ENCODE results near the gene HOXC6. TPM values are rescaled to one million over a fixed set of nuclear protein-coding genes. Genes with fewer than 3 reads are reported as not detected.

Gene HOXC6
- polyA plus RNA-seq, 1 experiment: 0.02 TPM

- H3K27ac ChIP-seq (ENCODE audit: low read depth, low read length): no peak overlapping the region
- no peaks in the 10 kb centered on the region; the same call in 1 of the 2 replicates for H3K9me3 ChIP-seq (ENCODE audit: control insufficient read depth, insufficient read depth, low read length)
- ChIA-PET POLR2A (no interaction called here), CTCF (interaction anchor here (1.1 kb wide), 1 partner anchor 174 kb away, joined by 3 read pairs; no protein-coding TSS in a partner anchor)
- H3K4me3 ChIP-seq (ENCODE audit: low read depth, low read length): no peak overlapping the region
- DNase-seq (ENCODE audit: low read depth, low spot score): no peak
- TF ChIP-seq CTCF (IDR thresholded peaks at IDR 0.05; ENCODE audit: low read depth, low read length): no peak
- peaks cover 93% of the 10 kb centered on the region for H3K27me3 ChIP-seq (ENCODE audit: control insufficient read depth, insufficient read depth, low read length)
These were observed 1.4 kb upstream of the HOXC6 start for GRCh38 chr12:54026640-54027441.

GRCh38 chr12:54027442-54027786 lies 826 bp upstream of the HOXC6 start:
- peaks cover 93% of the 10 kb centered on the region for H3K27me3 ChIP-seq (ENCODE audit: control insufficient read depth, insufficient read depth, low read length)
- CTCF ChIA-PET: interaction anchor here (1.1 kb wide), 1 partner anchor 174 kb away, joined by 3 read pairs; no protein-coding TSS in a partner anchor
- POLR2A ChIA-PET: no interaction called here
- H3K4me3 ChIP-seq (ENCODE audit: low read depth, low read length): no peak overlapping the region
- H3K9me3 ChIP-seq (ENCODE audit: control insufficient read depth, insufficient read depth, low read length): peaks cover 3% of the 10 kb centered on the region
- TF ChIP-seq CTCF (IDR thresholded peaks at IDR 0.05; ENCODE audit: low read depth, low read length): no peak
- no peak overlapping the region for H3K27ac ChIP-seq (ENCODE audit: low read depth, low read length)
- no peak for DNase-seq (ENCODE audit: low read depth, low spot score)

- H3K27ac ChIP-seq (ENCODE audit: low read depth, low read length): no peak overlapping the region
- no peak for TF ChIP-seq CTCF (IDR thresholded peaks at IDR 0.05; ENCODE audit: low read depth, low read length)
- ChIA-PET CTCF (no interaction called here), POLR2A (no interaction called here)
- no peak overlapping the region for H3K4me3 ChIP-seq (ENCODE audit: low read depth, low read length)
- no peak for DNase-seq (ENCODE audit: low read depth, low spot score)
- peaks cover 21% of the 10 kb centered on the region for H3K9me3 ChIP-seq (ENCODE audit: control insufficient read depth, insufficient read depth, low read length)
- peaks cover 94% of the 10 kb centered on the region for H3K27me3 ChIP-seq (ENCODE audit: control insufficient read depth, insufficient read depth, low read length)
These were observed 1.5 kb downstream of the HOXC6 start for GRCh38 chr12:54029529-54030441.

GRCh38 chr12:54030442-54030801 lies 2.2 kb downstream of the HOXC6 start:
- TF ChIP-seq CTCF (IDR thresholded peaks at IDR 0.05; ENCODE audit: low read depth, low read length): no peak
- Histone ChIP-seq H3K9me3 (ENCODE audit: control insufficient read depth, insufficient read depth, low read length) (peaks cover 21% of the 10 kb centered on the region), H3K27ac (ENCODE audit: low read depth, low read length) (no peak overlapping the region), H3K27me3 (ENCODE audit: control insufficient read depth, insufficient read depth, low read length) (peaks cover 92% of the 10 kb centered on the region), H3K4me3 (ENCODE audit: low read depth, low read length) (no peak overlapping the region)
- POLR2A ChIA-PET: no interaction called here
- CTCF ChIA-PET: no interaction called here
- DNase-seq (ENCODE audit: low read depth, low spot score): no peak

Measured in AG04450 (cell line).